NOMO-1 (cell line): ENCODE measurements around the gene AP4M1.
A peak's percentile ranks its signal among the peaks of the same experiment; 100 is the strongest.

Experiments
- DNase-seq, 2 experiments: peaks; one replicate each; lab custom pipeline; 2025; ENCODE audit not compliant: unreplicated experiment in 2 of 2; lab: John Stamatoyannopoulos, UW

The AP4M1 gene

DNA sequence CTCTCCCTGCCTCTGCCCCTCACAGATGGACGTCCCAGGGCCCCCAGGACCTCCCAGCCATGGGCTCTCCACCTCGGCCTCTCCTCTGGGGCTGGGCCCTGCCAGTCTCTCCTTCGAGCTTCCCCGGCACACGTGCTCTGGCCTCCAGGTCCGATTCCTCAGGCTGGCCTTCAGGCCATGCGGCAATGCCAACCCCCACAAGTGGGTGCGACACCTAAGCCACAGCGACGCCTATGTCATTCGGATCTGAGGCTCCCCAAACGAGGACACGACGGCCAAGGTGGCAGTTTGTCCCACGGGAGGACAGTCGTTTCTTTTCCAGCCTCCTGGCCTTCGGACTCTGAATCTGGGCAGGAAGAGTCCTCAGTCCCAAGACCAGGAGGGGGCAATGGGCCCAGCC is 5.2 kb downstream of the AP4M1 start:
- no peak for DNase-seq

DNA sequence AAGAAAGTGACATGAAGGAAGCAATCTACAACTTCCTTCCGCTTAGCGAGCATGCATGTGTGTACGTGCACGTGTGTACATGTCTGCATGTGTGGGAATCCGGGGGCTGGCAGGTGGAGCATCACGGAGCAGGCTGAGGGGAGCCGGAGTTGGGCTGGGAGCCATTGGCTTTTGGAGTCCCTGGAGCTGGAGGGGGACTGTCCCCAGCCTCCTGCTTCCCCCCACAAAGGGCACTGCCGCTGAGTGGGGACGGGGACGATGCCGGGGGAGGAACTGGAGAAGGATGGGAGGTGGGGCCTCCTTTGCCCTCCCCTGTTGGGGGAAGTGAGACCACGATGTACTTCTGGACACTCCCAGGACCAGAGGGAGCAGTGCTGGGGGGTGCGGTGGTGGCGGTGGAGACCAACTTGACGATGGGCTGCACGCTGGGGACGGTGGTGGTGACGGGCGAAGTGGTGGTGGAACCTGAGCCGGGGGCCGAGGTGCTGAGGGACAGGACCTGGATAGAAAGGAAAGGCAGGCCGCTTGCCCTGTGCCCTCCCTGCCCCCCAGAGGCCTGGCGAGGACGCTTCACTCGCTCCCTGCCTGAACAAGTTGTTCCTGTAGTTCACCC is 5.8 kb downstream of the AP4M1 start:
- DNase-seq, result no peak

DNA sequence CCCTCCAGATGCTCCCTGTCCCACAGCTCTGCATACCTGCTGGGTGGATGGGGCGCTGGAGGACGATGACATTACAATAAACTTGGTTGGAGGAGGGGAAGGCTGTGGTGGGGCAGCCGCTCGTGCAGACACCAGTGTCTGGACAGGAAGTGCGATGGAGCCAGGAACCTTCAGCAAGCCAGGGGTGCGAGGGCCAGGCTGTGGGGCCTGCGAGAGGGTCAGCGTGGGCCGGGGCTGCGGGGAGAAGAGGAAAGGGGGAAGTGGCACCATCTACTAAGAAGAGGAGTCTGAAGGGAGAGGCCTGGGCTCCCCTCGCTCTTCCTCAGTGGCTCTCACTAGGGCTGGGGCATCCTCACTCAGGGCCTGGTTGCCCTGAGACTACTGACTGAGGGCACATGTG is 6.4 kb downstream of the AP4M1 start:
- DNase-seq, result no peak

DNA sequence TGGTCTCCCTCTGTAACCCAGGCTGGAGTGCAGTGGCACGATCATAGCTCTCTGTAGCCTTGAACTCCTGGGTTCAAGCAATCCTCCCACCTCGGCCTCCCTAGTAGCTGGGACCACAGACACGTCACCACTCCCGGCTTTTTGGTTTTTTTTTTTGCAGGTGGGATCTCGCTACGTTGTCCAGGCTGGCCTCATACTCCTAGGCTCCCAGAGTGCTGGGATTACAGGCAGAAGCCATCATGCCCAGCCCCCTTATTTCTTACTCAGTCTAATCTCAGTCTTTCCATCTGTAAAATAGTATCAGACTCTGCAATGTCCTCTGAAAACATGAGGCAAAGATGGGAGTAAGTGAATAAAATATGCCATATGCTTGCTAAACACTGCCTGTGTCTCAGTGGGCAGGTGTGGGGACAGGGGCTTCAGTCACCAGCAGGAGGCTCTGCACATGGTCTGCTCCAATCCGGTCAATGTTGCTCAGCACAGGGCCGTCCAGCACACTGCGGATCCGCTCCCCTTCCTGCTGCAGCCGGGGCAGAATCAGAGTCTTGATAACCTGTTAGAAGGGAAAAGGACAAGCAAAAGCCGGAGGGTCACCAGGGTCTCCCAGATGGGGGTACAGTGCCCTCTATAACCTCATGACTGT is 8.2 kb downstream of the AP4M1 start:
- no peak for DNase-seq

- DNase-seq, result no peak
These were observed 9.7 kb downstream of the AP4M1 start for GRCh38 chr7:100111156-100111555.

GRCh38 chr7:100111914-100112313 is 10.5 kb downstream of the AP4M1 start:
- no peak for DNase-seq

- DNase-seq, result no peak
These were observed 13.6 kb downstream of the AP4M1 start for GRCh38 chr7:100115026-100115425.

DNA sequence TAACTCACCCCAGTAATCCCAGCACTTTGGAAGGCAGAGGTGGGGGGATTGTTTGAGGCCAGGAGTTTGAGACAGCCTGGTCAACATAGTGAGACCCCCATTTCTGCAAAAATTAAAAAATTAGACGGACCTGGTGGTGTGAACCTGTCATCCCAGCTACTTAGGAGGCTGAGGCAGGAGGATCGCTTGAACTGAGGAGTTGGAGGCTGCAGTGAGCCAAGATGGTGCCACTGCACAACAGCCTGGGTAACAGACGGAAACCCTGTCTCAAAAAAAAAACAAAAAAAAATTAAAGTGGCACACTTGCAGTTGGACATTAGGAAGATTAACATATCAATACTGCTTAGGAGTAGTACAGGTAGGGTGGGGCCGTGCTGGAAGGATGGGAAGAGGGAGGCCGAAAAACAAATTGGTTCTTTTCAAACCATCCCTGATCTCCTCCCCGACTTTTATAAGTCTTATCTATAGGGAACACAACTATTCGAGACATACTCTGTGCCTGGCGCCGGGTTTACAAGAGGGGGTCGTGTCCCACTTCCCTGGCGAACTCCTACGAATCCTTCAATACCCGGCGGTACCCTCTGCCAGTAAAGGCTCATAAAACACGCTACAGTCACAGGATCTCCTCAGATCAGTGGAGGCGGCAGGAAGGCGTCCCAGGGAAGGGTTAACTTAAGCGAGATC is 17.1 kb downstream of the AP4M1 start:
- DNase-seq, result no peak

DNA sequence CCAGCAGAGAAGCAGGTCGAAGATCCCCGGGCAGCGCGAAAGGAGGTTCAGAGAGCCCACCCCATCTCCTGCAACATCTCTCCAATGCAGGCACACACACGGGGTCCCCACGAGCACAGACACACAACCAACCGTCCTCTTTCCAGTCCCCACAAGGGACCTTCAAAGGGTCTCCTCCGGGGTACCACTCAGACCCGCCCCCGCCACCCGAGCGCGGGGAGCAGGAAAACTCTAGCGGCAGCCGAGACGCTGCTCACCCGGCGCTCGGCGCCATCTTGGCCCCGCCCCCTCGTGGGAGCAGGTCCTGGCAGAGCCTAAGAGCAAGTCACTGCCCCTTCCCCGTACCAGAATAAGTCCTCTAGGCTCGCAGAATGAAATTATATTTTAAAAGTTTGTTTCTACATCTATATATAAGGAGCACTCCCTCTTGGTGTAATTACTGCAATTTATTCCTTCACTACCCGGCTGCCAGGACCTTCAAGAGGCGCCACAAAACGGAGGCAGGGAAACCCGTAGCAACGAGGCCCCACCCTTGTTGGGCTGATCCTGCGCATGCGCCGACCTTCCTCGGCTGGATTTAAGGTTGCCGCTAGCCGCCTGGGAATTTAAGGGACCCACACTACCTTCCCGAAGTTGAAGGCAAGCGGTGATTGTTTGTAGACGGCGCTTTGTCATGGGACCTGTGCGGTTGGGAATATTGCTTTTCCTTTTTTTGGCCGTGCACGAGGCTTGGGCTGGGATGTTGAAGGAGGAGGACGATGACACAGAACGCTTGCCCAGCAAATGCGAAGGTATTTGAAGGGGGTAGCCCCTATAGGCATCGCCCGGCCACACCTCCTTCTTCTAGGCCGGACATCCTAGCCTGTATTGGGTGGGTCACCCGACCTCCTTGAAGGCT is 17.9 kb downstream of the AP4M1 start, which contains the start of the genes CNPY4 and TAF6:
Gene CNPY4, plus strand, starts transcription at position 563 of the 898 bp plus-strand sequence. Its CDS starts 111 bp downstream, at position 674.
Gene TAF6, minus strand, starts transcription at position 287 of the 898 bp plus-strand sequence. CDS start 5,149 bp downstream, outside the sequence.
- DNase-seq, result peak; percentile 94 to 98

DNA sequence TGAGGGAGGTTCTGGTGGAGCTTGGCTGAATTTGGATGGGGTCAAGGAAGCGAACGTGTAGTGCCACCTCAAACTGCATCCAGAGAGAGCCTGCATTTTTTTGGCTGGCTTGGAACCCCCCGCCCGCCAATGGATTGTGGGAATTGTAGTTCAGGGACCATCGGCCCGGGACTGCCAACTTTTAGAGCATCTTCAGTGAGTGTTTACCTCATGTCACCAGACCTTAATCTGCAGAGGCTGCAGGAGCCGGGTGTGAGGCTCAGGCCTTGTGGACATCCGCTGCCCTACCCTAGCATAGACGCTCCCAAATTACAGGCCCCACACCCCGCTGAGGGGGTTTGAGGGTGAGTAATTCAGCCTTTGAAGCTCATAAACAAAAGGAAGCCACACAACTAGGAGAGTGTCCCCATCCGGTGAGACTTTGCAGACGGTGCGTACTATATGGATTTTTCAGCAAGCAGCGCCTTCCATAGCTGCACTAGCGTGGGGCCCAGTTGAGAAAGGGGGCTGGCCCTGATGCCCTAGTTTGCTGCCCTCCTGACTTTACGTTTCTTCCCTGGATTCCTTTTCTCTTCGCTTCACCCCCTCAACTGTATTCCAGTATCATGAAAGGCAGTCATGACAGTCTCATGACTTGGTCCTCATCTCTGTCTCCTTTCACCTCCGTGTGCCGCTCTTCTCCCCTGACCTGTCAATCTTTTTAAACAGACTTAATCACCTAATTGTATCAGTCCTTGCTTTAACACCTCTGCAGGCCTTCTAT is 18.7 kb downstream of the AP4M1 start:
- peak; percentile 76 to 77 for DNase-seq

DNA sequence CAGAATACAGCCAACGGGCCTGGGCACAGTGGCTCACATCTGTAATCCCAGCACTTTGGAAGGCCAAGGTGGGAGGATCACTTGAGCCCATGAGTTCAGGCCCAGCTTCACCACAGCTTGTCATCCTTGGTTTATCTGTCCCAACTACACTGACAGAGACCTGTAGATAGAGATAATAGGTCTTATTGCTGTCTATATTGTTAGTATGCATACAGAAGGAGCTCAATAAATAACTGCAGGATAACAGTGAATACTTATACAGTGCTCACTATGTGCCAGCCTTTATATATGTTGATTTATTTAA is 19.2 kb downstream of the AP4M1 start:
- no peak for DNase-seq

DNA sequence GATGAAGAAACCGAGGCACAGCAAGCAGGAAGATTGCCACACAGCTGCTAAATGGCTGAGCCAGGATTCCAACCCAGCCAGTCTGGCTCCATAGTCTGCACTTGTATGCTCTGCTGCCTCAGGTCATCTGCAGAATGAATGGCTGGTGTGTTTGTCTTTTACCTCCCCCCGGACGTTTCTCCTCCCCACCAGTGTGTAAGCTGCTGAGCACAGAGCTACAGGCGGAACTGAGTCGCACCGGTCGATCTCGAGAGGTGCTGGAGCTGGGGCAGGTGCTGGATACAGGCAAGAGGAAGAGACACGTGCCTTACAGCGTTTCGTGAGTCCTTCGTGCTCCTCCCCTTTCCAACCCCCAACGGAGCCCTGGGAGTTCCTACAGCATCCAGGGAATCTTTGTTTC is 20.6 kb downstream of the AP4M1 start:
- no peak for DNase-seq

DNA sequence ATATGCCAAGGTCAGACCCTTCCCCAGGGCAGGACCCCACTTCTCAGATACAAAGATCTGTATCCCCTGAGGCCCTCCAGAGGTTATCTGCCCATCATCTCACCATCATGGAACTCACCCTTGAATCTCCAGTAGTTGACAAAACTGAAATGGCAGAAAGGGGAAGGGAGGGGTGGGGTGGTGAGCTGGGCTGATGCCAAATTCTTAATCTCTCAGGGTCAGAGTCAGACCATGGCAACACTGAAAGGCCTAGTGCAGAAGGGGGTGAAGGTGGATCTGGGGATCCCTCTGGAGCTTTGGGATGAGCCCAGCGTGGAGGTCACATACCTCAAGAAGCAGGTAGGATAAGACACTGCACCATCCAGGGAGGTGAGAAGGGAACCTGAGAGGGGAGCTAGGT is 21.1 kb downstream of the AP4M1 start:
- DNase-seq, result no peak

- no peak for DNase-seq
These were observed 23.1 kb downstream of the AP4M1 start for GRCh38 chr7:100124301-100125230.

- no peak for DNase-seq
These were observed 24.9 kb downstream of the AP4M1 start for GRCh38 chr7:100126239-100126930.

DNA sequence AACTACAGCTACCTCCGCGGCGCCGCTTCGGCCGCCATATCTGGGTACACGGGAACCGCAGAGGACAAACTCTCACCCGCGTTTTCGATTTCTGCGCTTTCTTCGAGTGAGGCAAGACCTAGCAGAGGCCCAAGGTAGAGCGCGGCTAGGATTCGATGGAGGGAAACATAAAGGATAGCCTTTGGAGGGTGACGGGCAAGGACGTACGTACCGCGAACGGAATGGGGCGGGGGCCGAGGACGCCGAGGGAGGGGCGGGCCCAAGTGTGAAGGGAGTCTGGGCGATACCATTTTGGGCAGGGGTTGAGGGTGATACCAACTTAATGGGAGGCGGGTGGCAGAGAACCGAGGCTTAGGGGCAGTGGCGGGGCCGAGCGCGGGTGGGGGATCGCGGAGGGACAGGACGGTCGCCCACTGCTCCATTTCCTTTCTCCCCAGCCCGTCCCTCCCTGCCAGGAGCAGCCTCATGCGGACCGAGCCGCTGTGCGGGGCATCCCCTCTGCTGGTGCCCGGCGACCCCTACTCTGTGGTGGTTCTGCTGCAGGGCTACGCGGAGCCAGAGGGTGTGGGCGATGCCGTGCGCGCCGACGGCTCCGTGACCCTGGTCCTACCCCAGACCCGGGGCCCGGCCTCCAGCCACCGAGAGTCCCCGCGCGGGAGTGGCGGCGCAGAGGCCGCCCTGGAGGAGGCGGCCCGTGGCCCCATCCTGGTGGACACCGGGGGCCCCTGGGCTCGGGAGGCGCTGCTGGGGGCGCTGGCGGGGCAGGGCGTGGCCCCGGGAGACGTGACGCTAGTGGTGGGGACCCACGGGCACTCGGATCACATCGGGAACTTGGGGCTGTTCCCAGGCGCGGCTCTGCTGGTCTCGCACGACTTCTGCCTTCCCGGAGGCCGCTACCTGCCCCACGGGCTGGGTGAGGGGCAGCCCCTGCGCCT is 25.8 kb downstream of the AP4M1 start, which contains the start of gene MBLAC1:
Gene MBLAC1, plus strand, starts transcription at position 37 of the 935 bp plus-strand sequence. Its CDS starts 429 bp downstream, at position 466.
- DNase-seq, result peak; percentile 92 to 96

DNA sequence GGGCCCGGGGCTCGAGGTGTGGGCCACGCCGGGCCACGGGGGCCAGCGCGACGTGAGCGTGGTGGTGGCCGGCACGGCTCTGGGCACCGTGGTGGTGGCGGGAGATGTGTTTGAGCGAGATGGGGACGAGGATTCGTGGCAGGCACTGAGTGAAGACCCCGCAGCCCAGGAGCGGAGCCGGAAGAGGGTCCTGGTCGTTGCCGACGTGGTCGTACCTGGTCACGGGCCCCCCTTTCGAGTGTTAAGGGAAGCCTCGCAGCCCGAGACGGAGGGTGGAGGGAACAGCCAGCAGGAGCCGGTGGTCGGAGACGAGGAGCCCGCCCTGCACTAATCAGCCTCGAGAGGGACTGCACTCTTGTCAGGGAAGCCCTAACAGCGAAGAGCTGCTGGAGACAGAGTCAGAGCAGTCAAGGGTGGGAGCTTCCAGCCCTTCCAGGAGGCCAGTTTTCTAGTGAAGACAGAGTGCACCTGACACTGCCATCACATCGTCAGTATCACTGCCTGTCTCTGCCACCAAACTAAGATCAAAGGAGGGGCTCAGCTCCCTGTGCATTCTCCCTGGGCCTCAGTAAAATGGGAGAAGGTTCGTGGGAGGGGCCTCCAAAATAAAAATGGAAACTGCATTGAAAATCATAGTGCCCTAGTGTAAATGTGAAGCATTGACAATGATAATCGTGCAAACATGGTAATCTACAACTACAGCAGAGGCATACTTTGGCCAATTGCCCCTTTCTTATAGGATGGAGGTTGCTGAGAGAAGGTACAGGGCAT is 26.6 kb downstream of the AP4M1 start:
- DNase-seq, result peak; percentile 11 to 40
